Ectodermal cell (in vitro differentiated cells): ENCODE data around the gene USP50.

Source experiments
- H3K27ac ChIP-seq: 2 replicates; pipeline ENCODE4 v1.7.0; 2013; ENCODE audit warnings: mild to moderate bottlenecking, low read depth, low read length; ENCODE audit not compliant: insufficient read depth, poor library complexity, severe bottlenecking
- H3K27me3 ChIP-seq: 2 replicates; pipeline ENCODE4 v1.7.0; 2013; ENCODE audit warnings: mild to moderate bottlenecking, low read length; ENCODE audit not compliant: insufficient read depth, control insufficient read depth, poor library complexity, severe bottlenecking
- H3K36me3 ChIP-seq: one replicate; pipeline ENCODE4 v1.7.0; 2013; ENCODE audit warnings: low read length; ENCODE audit not compliant: control insufficient read depth, insufficient read depth
- H3K4me1 ChIP-seq: one replicate; pipeline ENCODE4 v1.7.0; 2013; ENCODE audit warnings: low read length; ENCODE audit not compliant: control insufficient read depth, insufficient read depth
- H3K4me3 ChIP-seq: 2 replicates; pipeline ENCODE4 v1.7.0; 2013; ENCODE audit warnings: low read depth, low read length, control low read depth; ENCODE audit not compliant: insufficient read depth
- H3K9me3 ChIP-seq: 2 replicates; pipeline ENCODE4 v1.7.0; 2013; ENCODE audit warnings: mild to moderate bottlenecking, low read length, moderate library complexity; ENCODE audit not compliant: control insufficient read depth
- WGBS, 2 experiments: methylation state at CpG; one replicate each; pipeline ENCODE4 v1.1.7; 2013; ENCODE audit warnings: missing lambda C conversion rate in 2 of 2; 5-methylcytosine and 5-hydroxymethylcytosine counted together

Gene USP50

DNA sequence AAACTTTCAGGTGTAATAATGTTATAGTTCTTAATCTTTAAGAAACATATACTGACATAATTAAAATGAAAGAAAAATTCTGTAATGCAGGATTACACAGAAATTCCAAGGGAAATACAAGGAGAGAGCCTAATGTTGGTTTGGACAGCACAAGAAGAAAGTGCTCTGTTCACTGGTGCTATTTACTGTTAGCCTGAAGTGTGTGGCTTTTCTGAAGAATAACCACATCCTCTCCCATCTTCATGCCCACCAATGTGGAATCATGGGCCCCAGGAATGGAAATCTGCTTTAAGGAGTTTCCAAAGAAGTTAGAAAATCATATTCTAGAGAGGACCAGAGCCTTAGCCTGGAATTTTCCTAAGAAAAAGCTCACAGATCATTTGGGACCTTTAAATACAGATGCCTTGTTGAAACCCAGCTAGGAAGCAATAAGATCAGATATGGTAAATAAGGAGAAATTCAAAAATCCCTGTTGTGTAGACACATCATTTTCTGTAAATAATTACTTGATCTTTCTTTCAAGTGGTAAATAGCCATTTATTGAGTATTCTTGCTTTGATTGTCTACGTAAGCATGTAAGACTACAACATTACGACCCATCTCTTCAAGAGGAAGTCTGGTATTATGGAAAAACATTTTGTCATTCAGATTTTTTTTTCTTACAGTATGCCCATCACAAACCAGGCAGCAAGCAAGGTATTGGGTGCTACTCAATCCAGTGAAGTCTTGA lies 10.3 kb upstream of the USP50 start:
- no peaks in the 10 kb centered on the region for H3K4me1 ChIP-seq
- WGBS, 2 experiments = 100% methylated on average over 2 of the region's 2 CpGs
- no peak overlapping the region for H3K27ac ChIP-seq

GRCh38 chr15:50552238-50552637 lies 5.8 kb upstream of the USP50 start:
- Histone ChIP-seq H3K9me3 (no peaks in the 10 kb centered on the region), H3K27ac (no peak overlapping the region), H3K4me1 (no peaks in the 10 kb centered on the region), H3K36me3 (no peaks in the 10 kb centered on the region), H3K4me3 (no peak overlapping the region), H3K27me3 (no peaks in the 10 kb centered on the region)
- 89 to 96% methylated on average over 4 of the region's 4 CpGs for WGBS, 2 experiments

More for the DNA sequence above, 10.3 kb upstream of the USP50 start:
- H3K27me3 ChIP-seq = no peaks in the 10 kb centered on the region
- no peak overlapping the region for H3K4me3 ChIP-seq
- H3K36me3 ChIP-seq = peaks cover 5% of the 10 kb centered on the region
- H3K9me3 ChIP-seq = no peaks in the 10 kb centered on the region

GRCh38 chr15:50549326-50549725 lies 2.9 kb upstream of the USP50 start:
- no peak overlapping the region for H3K4me3 ChIP-seq
- 88 to 90% methylated on average over 7 of the region's 7 CpGs for WGBS, 2 experiments
- no peaks in the 10 kb centered on the region for H3K27me3 ChIP-seq
- H3K4me1 ChIP-seq = no peaks in the 10 kb centered on the region
- H3K36me3 ChIP-seq = no peaks in the 10 kb centered on the region
- no peaks in the 10 kb centered on the region for H3K9me3 ChIP-seq
- no peak overlapping the region for H3K27ac ChIP-seq

DNA sequence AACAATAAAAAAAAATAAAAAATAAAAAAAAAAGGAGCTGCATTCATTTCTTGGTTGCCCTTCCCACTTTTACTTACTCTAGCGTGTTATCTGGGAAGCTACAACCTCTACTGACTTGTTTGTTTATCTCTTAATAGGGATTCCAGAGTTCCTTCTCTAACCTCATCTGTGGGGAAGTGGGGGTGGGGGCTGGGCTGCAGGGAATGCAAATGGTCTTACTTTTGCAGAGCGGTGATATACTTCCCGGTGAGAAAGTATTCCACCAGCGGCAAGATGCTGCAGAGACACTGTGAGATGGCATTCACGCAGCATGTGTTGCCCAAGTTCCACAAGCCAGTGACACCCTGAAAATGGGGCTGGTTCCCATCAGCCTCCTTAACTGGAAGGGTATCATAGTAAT lies 2.1 kb downstream of the USP50 start:
- 64 to 72% methylated on average over 5 of the region's 5 CpGs for WGBS, 2 experiments
- Histone ChIP-seq H3K27ac (no peak overlapping the region), H3K4me1 (no peaks in the 10 kb centered on the region), H3K4me3 (no peak overlapping the region), H3K36me3 (no peaks in the 10 kb centered on the region), H3K9me3 (no peaks in the 10 kb centered on the region), H3K27me3 (no peaks in the 10 kb centered on the region)

- 96 to 100% methylated on average over 3 of the region's 3 CpGs for WGBS, 2 experiments
- no peaks in the 10 kb centered on the region for H3K9me3 ChIP-seq
- H3K4me3 ChIP-seq = no peak overlapping the region
- H3K36me3 ChIP-seq = no peaks in the 10 kb centered on the region
- H3K27ac ChIP-seq = no peak overlapping the region
- H3K4me1 ChIP-seq = no peaks in the 10 kb centered on the region
- H3K27me3 ChIP-seq = no peaks in the 10 kb centered on the region
Observed at GRCh38 chr15:50543556-50543955, 2.9 kb downstream of the USP50 start.

DNA sequence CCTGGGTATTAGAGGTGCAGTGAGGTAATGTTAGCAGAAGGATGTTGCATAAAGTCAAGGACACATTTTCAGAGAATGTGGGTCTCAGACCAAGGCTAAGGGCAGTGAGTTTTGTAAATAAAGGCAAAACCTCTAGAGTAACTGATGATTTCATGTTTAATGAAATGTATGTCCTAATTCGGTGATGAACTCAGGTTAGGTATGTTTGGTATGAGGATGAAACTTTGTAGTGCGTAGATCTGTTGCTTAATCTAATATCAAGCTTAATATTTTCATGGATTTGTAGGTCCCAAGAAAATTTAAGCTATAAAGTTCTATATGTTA lies 3.6 kb downstream of the USP50 start:
- Histone ChIP-seq H3K27ac (no peak overlapping the region), H3K4me1 (no peaks in the 10 kb centered on the region), H3K36me3 (no peaks in the 10 kb centered on the region), H3K4me3 (no peak overlapping the region), H3K9me3 (no peaks in the 10 kb centered on the region), H3K27me3 (no peaks in the 10 kb centered on the region)
- 90 to 100% methylated on average over 2 of the region's 2 CpGs for WGBS, 2 experiments

- Histone ChIP-seq H3K36me3 (no peaks in the 10 kb centered on the region), H3K9me3 (no peaks in the 10 kb centered on the region), H3K27me3 (no peaks in the 10 kb centered on the region), H3K4me1 (no peaks in the 10 kb centered on the region), H3K27ac (no peak overlapping the region), H3K4me3 (no peak overlapping the region)
- WGBS, 2 experiments = 95% methylated on average over 3 to 4 of the region's 4 CpGs
Observed at GRCh38 chr15:50531766-50532165, 14.7 kb downstream of the USP50 start.

- 95 to 97% methylated on average over 4 of the region's 4 CpGs for WGBS, 2 experiments
- no peaks in the 10 kb centered on the region for H3K9me3 ChIP-seq
- no peaks in the 10 kb centered on the region for H3K27me3 ChIP-seq
- H3K4me3 ChIP-seq = no peak overlapping the region
- H3K36me3 ChIP-seq = no peaks in the 10 kb centered on the region
- H3K27ac ChIP-seq = no peak overlapping the region
- H3K4me1 ChIP-seq = no peaks in the 10 kb centered on the region
Observed at GRCh38 chr15:50531163-50531562, 15.3 kb downstream of the USP50 start.

GRCh38 chr15:50523851-50524251 lies 22.6 kb downstream of the USP50 start:
- H3K9me3 ChIP-seq = no peaks in the 10 kb centered on the region
- WGBS, 2 experiments = 91 to 93% methylated on average over 5 of the region's 5 CpGs
- H3K4me1 ChIP-seq = no peaks in the 10 kb centered on the region
- no peak overlapping the region for H3K4me3 ChIP-seq
- no peak overlapping the region for H3K27ac ChIP-seq
- H3K27me3 ChIP-seq = no peaks in the 10 kb centered on the region
- H3K36me3 ChIP-seq = no peaks in the 10 kb centered on the region

DNA sequence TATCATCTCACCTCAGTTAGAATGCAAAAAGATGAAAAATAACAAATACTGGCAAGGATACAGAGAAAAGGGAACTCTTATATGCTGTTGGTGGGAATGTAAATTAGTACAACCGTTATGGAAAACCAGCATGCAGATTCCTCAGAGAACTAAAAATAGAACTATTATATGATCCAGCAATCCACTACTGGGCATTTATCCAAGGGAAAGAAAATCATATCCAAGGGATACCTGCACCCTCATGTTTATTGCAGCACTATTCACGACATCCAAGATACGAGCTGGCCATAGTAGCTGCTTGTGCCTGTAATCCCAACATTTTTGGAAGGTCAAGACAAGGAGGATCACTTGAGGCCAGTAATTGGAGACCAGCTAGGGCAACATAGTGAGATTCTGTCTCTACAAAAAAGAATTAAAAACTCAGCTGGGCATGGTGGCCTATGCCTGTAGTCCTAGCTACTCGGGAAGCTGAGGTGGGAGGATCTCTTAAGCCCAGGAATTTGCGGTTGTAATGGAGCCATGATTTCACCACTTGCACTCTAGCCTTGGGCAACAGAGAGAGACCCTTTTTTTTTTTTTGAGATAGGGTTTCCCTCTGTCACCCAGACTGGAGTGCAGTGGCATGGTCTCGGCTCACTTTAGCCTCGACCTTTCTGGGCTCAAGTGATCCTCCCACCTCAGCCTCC lies 26.6 kb downstream of the USP50 start:
- Histone ChIP-seq H3K27ac (no peak overlapping the region), H3K36me3 (no peaks in the 10 kb centered on the region), H3K4me1 (no peaks in the 10 kb centered on the region), H3K27me3 (no peaks in the 10 kb centered on the region), H3K9me3 (no peaks in the 10 kb centered on the region), H3K4me3 (no peak overlapping the region)
- WGBS, 2 experiments = 89% methylated on average over 7 of the region's 7 CpGs
